ENCODE measurements around the gene DLG2.
"Not testable (repeated sequence)": the region's sequence is repeated elsewhere in the genome, so short reads cannot be mapped to it uniquely, and the experiment has no call there.

DLG2 gene

GRCh38 chr11:83425137-83425466 lies 2202.0 kb downstream of the DLG2 start:
- no peak for TF ChIP-seq CTCF (IDR thresholded peaks at IDR 0.05; ENCODE audit: control insufficient read depth, extremely low read depth, insufficient read depth)
- no peak overlapping the region for H3K4me3 ChIP-seq (ENCODE audit: low read depth, low read length)
- DNase-seq (ENCODE audit: low read depth): no peak

- H3K4me3 ChIP-seq (ENCODE audit: low read depth, low read length): no peak overlapping the region
- no peak for TF ChIP-seq CTCF (IDR thresholded peaks at IDR 0.05; ENCODE audit: control insufficient read depth, extremely low read depth, insufficient read depth)
- DNase-seq (ENCODE audit: low read depth): no peak
Measured at GRCh38 chr11:83424376-83425136, 2202.6 kb downstream of the DLG2 start.

GRCh38 chr11:83422641-83423040 lies 2204.5 kb downstream of the DLG2 start:
- not testable (repeated sequence) for H3K4me3 ChIP-seq (ENCODE audit: low read depth, low read length); DNase-seq (ENCODE audit: low read depth)

GRCh38 chr11:83410605-83411565 lies 2216.3 kb downstream of the DLG2 start:
- DNase-seq (ENCODE audit: low read depth): peak; percentile 100
- H3K4me3 ChIP-seq (ENCODE audit: low read depth, low read length): no peak overlapping the region
- no peak for TF ChIP-seq CTCF (IDR thresholded peaks at IDR 0.05; ENCODE audit: control insufficient read depth, extremely low read depth, insufficient read depth)

GRCh38 chr11:83409891-83410290 lies 2217.3 kb downstream of the DLG2 start:
- no peak for TF ChIP-seq CTCF (IDR thresholded peaks at IDR 0.05; ENCODE audit: control insufficient read depth, extremely low read depth, insufficient read depth)
- DNase-seq (ENCODE audit: low read depth): peak; percentile 66
- no peak overlapping the region for H3K4me3 ChIP-seq (ENCODE audit: low read depth, low read length)

- TF ChIP-seq CTCF (IDR thresholded peaks at IDR 0.05; ENCODE audit: control insufficient read depth, extremely low read depth, insufficient read depth): no peak
- H3K4me3 ChIP-seq (ENCODE audit: low read depth, low read length): no peak overlapping the region
- no peak for DNase-seq (ENCODE audit: low read depth)
Measured at GRCh38 chr11:83409476-83409875, 2217.7 kb downstream of the DLG2 start.

GRCh38 chr11:83408946-83409345 lies 2218.2 kb downstream of the DLG2 start:
- DNase-seq (ENCODE audit: low read depth): no peak
- no peak overlapping the region for H3K4me3 ChIP-seq (ENCODE audit: low read depth, low read length)
- no peak for TF ChIP-seq CTCF (IDR thresholded peaks at IDR 0.05; ENCODE audit: control insufficient read depth, extremely low read depth, insufficient read depth)
